NT2/D1 (cell line): ENCODE data around the gene TRAF3IP1.

Source experiments
- DNase-seq: peaks from one replicate; pipeline ENCODE4 v3.0.0-alpha.2; 2011; ENCODE audit warnings: low read depth, low spot score
- H3K27me3 ChIP-seq: 2 replicates; pipeline ENCODE4 v1.6.0; 2011; ENCODE audit warnings: mild to moderate bottlenecking; ENCODE audit not compliant: insufficient read length, insufficient read depth
- H3K36me3 ChIP-seq: 2 replicates; pipeline ENCODE4 v1.6.1; 2011; ENCODE audit warnings: mild to moderate bottlenecking, low read length, mixed read lengths; ENCODE audit not compliant: insufficient read depth, insufficient read length
- H3K4me1 ChIP-seq: 2 replicates; pipeline ENCODE4 v1.5.1; 2011; ENCODE audit not compliant: insufficient read depth, insufficient read length
- H3K4me3 ChIP-seq: 2 replicates; pipeline ENCODE4 v1.5.1; 2011; ENCODE audit warnings: low read depth; ENCODE audit not compliant: insufficient read length
- H3K9ac ChIP-seq: 2 replicates; pipeline ENCODE4 v1.6.0; 2011; ENCODE audit warnings: low read depth; ENCODE audit not compliant: insufficient read length
- H3K9me3 ChIP-seq: 2 replicates; pipeline ENCODE4 v1.5.1; 2011; ENCODE audit warnings: mild to moderate bottlenecking, low read length; ENCODE audit not compliant: insufficient read depth
- SUZ12 ChIP-seq: IDR thresholded peaks from 2 replicates; pipeline ENCODE4 v1.6.1; 2011; ENCODE audit not compliant: insufficient read length, insufficient read depth; ENCODE audit errors: extremely low read depth
- YY1 ChIP-seq: IDR thresholded peaks from 2 replicates; pipeline ENCODE4 v1.6.1; 2011; ENCODE audit not compliant: insufficient read length, insufficient read depth
- ZNF274 ChIP-seq: IDR thresholded peaks from 2 replicates; pipeline ENCODE4 v1.6.1; 2011; ENCODE audit warnings: mild to moderate bottlenecking, low read depth, low read length

TRAF3IP1 gene

GRCh38 chr2:238418196-238418998 is 98.1 kb downstream of the TRAF3IP1 start:
- no peaks in the 10 kb centered on the region for H3K36me3 ChIP-seq
- no peak overlapping the region for H3K4me3 ChIP-seq
- no peak overlapping the region for H3K9ac ChIP-seq
- peaks cover 14% of the 10 kb centered on the region; the same call in 1 of the 2 replicates for H3K9me3 ChIP-seq
- DNase-seq, result no peak
- no peak for TF ChIP-seq YY1
- TF ChIP-seq ZNF274, result no peak
- TF ChIP-seq SUZ12, result no peak
- no peaks in the 10 kb centered on the region for H3K27me3 ChIP-seq
- H3K4me1 ChIP-seq, result peaks cover 9% of the 10 kb centered on the region

GRCh38 chr2:238418999-238419546 is 98.8 kb downstream of the TRAF3IP1 start:
- no peak for TF ChIP-seq YY1
- no peak for TF ChIP-seq ZNF274
- H3K36me3 ChIP-seq, result no peaks in the 10 kb centered on the region
- H3K4me1 ChIP-seq, result peaks cover 9% of the 10 kb centered on the region
- DNase-seq, result no peak
- H3K9me3 ChIP-seq, result peaks cover 14% of the 10 kb centered on the region; the same call in 1 of the 2 replicates
- H3K9ac ChIP-seq, result no peak overlapping the region
- no peak overlapping the region for H3K4me3 ChIP-seq
- no peaks in the 10 kb centered on the region for H3K27me3 ChIP-seq

- Histone ChIP-seq H3K36me3 (no peaks in the 10 kb centered on the region), H3K4me3 (no peak overlapping the region), H3K9me3 (peaks cover 11% of the 10 kb centered on the region; the same call in 1 of the 2 replicates), H3K9ac (no peak overlapping the region), H3K27me3 (no peaks in the 10 kb centered on the region), H3K4me1 (peaks cover 15% of the 10 kb centered on the region)
- DNase-seq, result no peak
- TF ChIP-seq ZNF274, result no peak
- TF ChIP-seq YY1, result no peak
- no peak for TF ChIP-seq SUZ12
These were observed 100.1 kb downstream of the TRAF3IP1 start for GRCh38 chr2:238420442-238420841.

GRCh38 chr2:238420878-238421694 is 100.8 kb downstream of the TRAF3IP1 start:
- TF ChIP-seq SUZ12 (no peak), YY1 (no peak), ZNF274 (no peak)
- peaks cover 4% of the 10 kb centered on the region; the same call in 1 of the 2 replicates for H3K9me3 ChIP-seq
- H3K4me1 ChIP-seq, result peaks cover 18% of the 10 kb centered on the region

GRCh38 chr2:238421695-238422035 is 101.3 kb downstream of the TRAF3IP1 start:
- no peaks in the 10 kb centered on the region for H3K36me3 ChIP-seq
- H3K4me1 ChIP-seq, result peaks cover 18% of the 10 kb centered on the region
- TF ChIP-seq YY1, result no peak
- no peaks in the 10 kb centered on the region for H3K9me3 ChIP-seq
- no peaks in the 10 kb centered on the region for H3K27me3 ChIP-seq
- H3K4me3 ChIP-seq, result no peak overlapping the region
- no peak for DNase-seq
- no peak overlapping the region for H3K9ac ChIP-seq

More at GRCh38 chr2:238420878-238421694, 100.8 kb downstream of the TRAF3IP1 start:
- Histone ChIP-seq H3K9ac (no peak overlapping the region), H3K4me3 (no peak overlapping the region), H3K36me3 (no peaks in the 10 kb centered on the region), H3K27me3 (no peaks in the 10 kb centered on the region)
- DNase-seq, result peak; percentile 33

GRCh38 chr2:238422285-238422684 is 102.0 kb downstream of the TRAF3IP1 start:
- no peaks in the 10 kb centered on the region for H3K9me3 ChIP-seq
- H3K9ac ChIP-seq, result no peak overlapping the region
- peaks cover 18% of the 10 kb centered on the region for H3K4me1 ChIP-seq
- H3K36me3 ChIP-seq, result no peaks in the 10 kb centered on the region
- no peak overlapping the region for H3K4me3 ChIP-seq
- TF ChIP-seq SUZ12, result no peak
- no peak for TF ChIP-seq ZNF274
- no peak for TF ChIP-seq YY1
- no peaks in the 10 kb centered on the region for H3K27me3 ChIP-seq
- no peak for DNase-seq

- no peak for DNase-seq
- no peak overlapping the region for H3K9ac ChIP-seq
These were observed 102.6 kb downstream of the TRAF3IP1 start for GRCh38 chr2:238422940-238423339.

More at GRCh38 chr2:238422940-238423339, 102.6 kb downstream of the TRAF3IP1 start:
- Histone ChIP-seq H3K36me3 (no peaks in the 10 kb centered on the region), H3K27me3 (no peaks in the 10 kb centered on the region), H3K4me3 (no peak overlapping the region), H3K4me1 (peaks cover 19% of the 10 kb centered on the region), H3K9me3 (no peaks in the 10 kb centered on the region)
- TF ChIP-seq YY1 (no peak), SUZ12 (no peak), ZNF274 (no peak)
